Liver (tissue), 9 donors: ENCODE data around the gene MAML3. TPM values are rescaled to one million over a fixed set of nuclear protein-coding genes. Genes with fewer than 3 reads are reported as not detected.

Experiments used
- DNase-seq: peaks from one replicate; pipeline ENCODE4 v3.0.0-alpha.2; 2017; ENCODE audit warnings: low spot score
- H3K27ac ChIP-seq, 2 donors: one replicate each; pipeline ENCODE4 v1.7.0; 2013; ENCODE audit warnings: inconsistent platforms in 2 of 2, low read length in 2 of 2, control low read depth in 1 of 2, low read depth in 1 of 2, mild to moderate bottlenecking in 1 of 2
- H3K27me3 ChIP-seq, 4 donors: one replicate each; pipeline versions ENCODE4 v1.6.1 to v1.7.0; 2013; ENCODE audit warnings: low read length in 3 of 4, inconsistent platforms in 1 of 4, mild to moderate bottlenecking in 1 of 4, moderate library complexity in 1 of 4; ENCODE audit not compliant: control insufficient read depth in 4 of 4, insufficient read depth in 4 of 4
- H3K36me3 ChIP-seq, 4 donors: one replicate each; pipeline versions ENCODE4 v1.6.1 to v1.7.0; 2013; ENCODE audit warnings: low read length in 3 of 4, mild to moderate bottlenecking in 3 of 4, low read depth in 1 of 4, moderate library complexity in 1 of 4; ENCODE audit not compliant: control insufficient read depth in 4 of 4, insufficient read depth in 3 of 4
- H3K4me1 ChIP-seq, 4 donors: one replicate each; pipeline versions ENCODE4 v1.6.1 to v1.7.0; 2013; ENCODE audit warnings: low read length in 3 of 4, mild to moderate bottlenecking in 3 of 4, moderate library complexity in 1 of 4; ENCODE audit not compliant: control insufficient read depth in 4 of 4, insufficient read depth in 4 of 4
- H3K4me3 ChIP-seq, 3 donors: one replicate each; pipeline versions ENCODE4 v1.6.1 to v1.7.0; 2013; ENCODE audit warnings: low read length in 3 of 3, control low read depth in 1 of 3, low read depth in 1 of 3, mild to moderate bottlenecking in 1 of 3
- H3K9ac ChIP-seq, 2 donors: one replicate each; pipeline ENCODE4 v1.7.0; 2013; ENCODE audit warnings: low read length in 2 of 2, mild to moderate bottlenecking in 2 of 2, moderate library complexity in 2 of 2, control low read depth in 1 of 2, low read depth in 1 of 2
- H3K9me3 ChIP-seq, 4 donors: one replicate each; pipeline versions ENCODE4 v1.6.1 to v1.7.0; 2013; ENCODE audit warnings: low read length in 3 of 4; ENCODE audit not compliant: control insufficient read depth in 4 of 4
- FOXA1 ChIP-seq: IDR thresholded peaks from 2 replicates; pipeline ENCODE4 v1.6.1; 2016; ENCODE audit warnings: antibody characterized with exemption
- FOXA2 ChIP-seq: IDR thresholded peaks from 2 replicates; pipeline ENCODE4 v1.6.1; 2016; ENCODE audit warnings: antibody characterized with exemption
- HNF4A ChIP-seq, 2 donors: conservative IDR thresholded peaks; 2 replicates each; pipeline ENCODE4 v1.6.1; 2016; ENCODE audit warnings: antibody characterized with exemption in 2 of 2, mild to moderate bottlenecking in 2 of 2
- JUND ChIP-seq, 2 donors: IDR thresholded peaks; 2 replicates each; pipeline ENCODE4 v1.6.1; 2016; ENCODE audit warnings: antibody characterized with exemption in 2 of 2
- NR2F2 ChIP-seq: IDR thresholded peaks from 2 replicates; pipeline ENCODE4 v1.6.1; 2016; ENCODE audit warnings: antibody characterized with exemption
- RAD21 ChIP-seq, 2 donors: IDR thresholded peaks; 2 replicates each; pipeline ENCODE4 v1.6.1; 2016; ENCODE audit warnings: antibody characterized with exemption in 2 of 2, mild to moderate bottlenecking in 2 of 2
- RXRA ChIP-seq, 2 donors: IDR thresholded peaks; 2 replicates each; pipeline ENCODE4 v1.6.1; 2017 to 2018; ENCODE audit warnings: antibody characterized with exemption in 2 of 2, mild to moderate bottlenecking in 1 of 2
- SP1 ChIP-seq: IDR thresholded peaks from 2 replicates; pipeline ENCODE4 v1.6.1; 2018; ENCODE audit warnings: antibody characterized with exemption, mild to moderate bottlenecking
- TAF1 ChIP-seq: conservative IDR thresholded peaks from 2 replicates; pipeline ENCODE4 v1.6.1; 2016; ENCODE audit warnings: antibody characterized with exemption, mild to moderate bottlenecking
- YY1 ChIP-seq: IDR thresholded peaks from 2 replicates; pipeline ENCODE4 v1.6.1; 2016; ENCODE audit warnings: antibody characterized with exemption, mild to moderate bottlenecking
- WGBS: extraction: QIAGEN DNeasy Blood & Tissue Kit; methylation state at CpG from one replicate; pipeline ENCODE4 v1.1.7; 2013; 5-methylcytosine and 5-hydroxymethylcytosine counted together
- polyA plus RNA-seq, 2 donors: library from polyadenylated mRNA; stranded (reverse) in 1 of 2; unstranded in 1 of 2; fragments of 200-250 nt in 1 of 2; fragments of >200 nt in 1 of 2; fragmentation: Nextera tagmentation in 1 of 2; extraction: Ambion mirVana in 1 of 2; gene quantifications; one replicate each; pipeline versions ENCODE4 v1.2.1 to v1.2.3, GENCODE V29; 2013 to 2015
- total RNA-seq, 2 donors: library from RNA; depleted of rRNA; stranded (reverse); fragments of >200 nt; gene quantifications; one replicate each; pipeline ENCODE4 v1.2.3, GENCODE V29; 2014
- TF ChIP-seq, protein P1 (sequence below): IDR thresholded peaks from 2 replicates; pipeline ENCODE4 v1.6.1; 2016; ENCODE audit warnings: antibody characterized with exemption
- TF ChIP-seq, protein P2 (sequence below): IDR thresholded peaks from 2 replicates; pipeline ENCODE4 v1.6.1; 2016; ENCODE audit warnings: antibody characterized with exemption
- TF ChIP-seq, protein P3 (sequence below): IDR thresholded peaks from 2 replicates; pipeline ENCODE4 v1.6.1; 2016; ENCODE audit warnings: antibody characterized with exemption
- donor health status: healthy.
- donor health status: healthy.
- donor health status: healthy.
- donor health status: healthy.
- donor health status: healthy.

The MAML3 gene
- total and polyA plus RNA-seq, 4 donors: 1.3 to 4.3 (median 2.7) TPM

DNA sequence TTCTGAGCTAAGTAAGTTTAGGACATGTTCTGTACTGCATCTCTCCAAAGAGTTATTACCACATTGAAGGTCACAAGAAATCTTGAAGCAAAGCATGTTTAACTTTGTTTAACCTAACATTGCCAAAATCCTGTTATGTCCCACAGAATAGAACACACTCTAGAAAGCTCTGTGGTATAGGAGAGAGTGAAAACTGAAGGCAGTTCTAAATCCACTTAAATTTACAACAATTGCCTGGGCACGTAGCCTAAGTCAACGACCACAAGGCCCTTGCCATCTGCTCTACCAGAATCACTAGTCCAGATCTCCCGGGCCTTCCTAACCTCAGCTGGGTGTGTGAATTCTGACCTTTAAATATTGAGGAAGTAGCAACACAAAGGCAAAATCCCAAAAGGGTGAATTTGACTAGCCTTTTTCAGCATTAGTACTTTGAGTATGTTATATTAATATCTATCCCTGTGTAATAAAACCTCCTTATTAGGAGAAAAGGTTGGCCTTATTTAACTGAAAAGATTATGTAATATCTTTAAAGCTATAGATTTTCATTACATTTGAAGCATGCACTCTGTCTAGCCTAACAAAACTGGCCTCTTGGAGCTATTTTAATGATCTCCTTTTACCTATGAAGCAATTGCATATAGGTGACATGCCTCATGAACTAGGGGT, 4.5 kb upstream of the MAML3 start:
- H3K27me3 ChIP-seq: no peaks in the 10 kb centered on the region
- H3K36me3 ChIP-seq: no peaks in the 10 kb centered on the region
- TF ChIP-seq FOXA2 (peak; percentile 64), SP1 (peak; percentile 75), RXRA (IDR thresholded peaks at IDR 0.05) (peak; percentile 95 to 98), FOXA1 (no peak), JUND (IDR thresholded peaks at IDR 0.05) (peak in 1 of 2 donors; percentile 37), HNF4A (conservative IDR thresholded peaks at IDR 0.05) (peak; percentile 63 to 69), YY1 (peak; percentile 43), NR2F2 (no peak), RAD21 (IDR thresholded peaks at IDR 0.05) (peak; percentile 54 to 58)
- TF ChIP-seq, protein P1, sequence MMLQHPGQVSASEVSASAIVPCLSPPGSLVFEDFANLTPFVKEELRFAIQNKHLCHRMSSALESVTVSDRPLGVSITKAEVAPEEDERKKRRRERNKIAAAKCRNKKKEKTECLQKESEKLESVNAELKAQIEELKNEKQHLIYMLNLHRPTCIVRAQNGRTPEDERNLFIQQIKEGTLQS: no peak
- TF ChIP-seq, protein P2, sequence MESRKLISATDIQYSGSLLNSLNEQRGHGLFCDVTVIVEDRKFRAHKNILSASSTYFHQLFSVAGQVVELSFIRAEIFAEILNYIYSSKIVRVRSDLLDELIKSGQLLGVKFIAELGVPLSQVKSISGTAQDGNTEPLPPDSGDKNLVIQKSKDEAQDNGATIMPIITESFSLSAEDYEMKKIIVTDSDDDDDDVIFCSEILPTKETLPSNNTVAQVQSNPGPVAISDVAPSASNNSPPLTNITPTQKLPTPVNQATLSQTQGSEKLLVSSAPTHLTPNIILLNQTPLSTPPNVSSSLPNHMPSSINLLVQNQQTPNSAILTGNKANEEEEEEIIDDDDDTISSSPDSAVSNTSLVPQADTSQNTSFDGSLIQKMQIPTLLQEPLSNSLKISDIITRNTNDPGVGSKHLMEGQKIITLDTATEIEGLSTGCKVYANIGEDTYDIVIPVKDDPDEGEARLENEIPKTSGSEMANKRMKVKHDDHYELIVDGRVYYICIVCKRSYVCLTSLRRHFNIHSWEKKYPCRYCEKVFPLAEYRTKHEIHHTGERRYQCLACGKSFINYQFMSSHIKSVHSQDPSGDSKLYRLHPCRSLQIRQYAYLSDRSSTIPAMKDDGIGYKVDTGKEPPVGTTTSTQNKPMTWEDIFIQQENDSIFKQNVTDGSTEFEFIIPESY: peak; percentile 24
- TF ChIP-seq, protein P3, sequence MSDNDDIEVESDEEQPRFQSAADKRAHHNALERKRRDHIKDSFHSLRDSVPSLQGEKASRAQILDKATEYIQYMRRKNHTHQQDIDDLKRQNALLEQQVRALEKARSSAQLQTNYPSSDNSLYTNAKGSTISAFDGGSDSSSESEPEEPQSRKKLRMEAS: peak; percentile 75
- H3K9me3 ChIP-seq: no peaks in the 10 kb centered on the region
- H3K4me3 ChIP-seq: no peak overlapping the region
- H3K4me1 ChIP-seq: peaks cover 2 to 19% (median 9%) of the 10 kb centered on the region in 4 donors
- no peak overlapping the region for H3K9ac ChIP-seq
- DNase-seq: no peak
- H3K27ac ChIP-seq: peak overlapping the region in 1 of 2 donors; percentile 46
- 17% methylated on average over 3 of the region's 3 CpGs for WGBS

DNA sequence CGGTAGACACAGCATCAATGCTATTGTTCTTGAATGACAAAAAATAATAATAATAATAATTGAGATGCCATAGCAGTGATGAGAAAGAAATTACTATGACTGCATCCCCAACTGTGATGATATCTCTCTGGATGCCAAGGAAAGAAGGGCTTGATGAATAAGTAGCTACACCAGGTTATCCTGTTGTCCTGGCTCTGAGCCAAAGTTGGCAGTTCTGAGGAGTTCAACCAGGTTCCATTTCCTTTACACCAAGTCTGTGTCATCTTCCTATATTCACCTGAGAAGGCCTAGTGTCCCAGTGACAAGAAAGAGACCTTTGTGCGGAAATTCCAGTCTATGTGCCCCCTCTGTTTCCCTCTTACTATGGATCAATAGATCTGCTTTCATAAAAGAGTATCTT, 3.4 kb upstream of the MAML3 start:
- H3K27ac ChIP-seq: no peak overlapping the region
- peaks cover 2 to 19% (median 11%) of the 10 kb centered on the region in 4 donors for H3K4me1 ChIP-seq
- 97% methylated on average over 2 of the region's 2 CpGs for WGBS
- no peak for DNase-seq
- no peaks in the 10 kb centered on the region for H3K36me3 ChIP-seq
- no peak overlapping the region for H3K9ac ChIP-seq
- H3K4me3 ChIP-seq: no peak overlapping the region
- TF ChIP-seq TAF1: no peak
- H3K9me3 ChIP-seq: no peaks in the 10 kb centered on the region
- no peaks in the 10 kb centered on the region for H3K27me3 ChIP-seq

- H3K4me3 ChIP-seq: no peak overlapping the region
- H3K27me3 ChIP-seq: no peaks in the 10 kb centered on the region
- H3K36me3 ChIP-seq: no peaks in the 10 kb centered on the region
- no peaks in the 10 kb centered on the region for H3K9me3 ChIP-seq
- TF ChIP-seq FOXA1: no peak
- TF ChIP-seq TAF1: no peak
- H3K27ac ChIP-seq: no peak overlapping the region
- WGBS: 72% methylated on average over 4 of the region's 4 CpGs
- peaks cover 2 to 19% (median 12%) of the 10 kb centered on the region in 4 donors for H3K4me1 ChIP-seq
- H3K9ac ChIP-seq: no peak overlapping the region
- no peak for DNase-seq
These were observed 2.7 kb upstream of the MAML3 start for GRCh38 chr4:140156529-140157171.
